HG03439 (cell line): ENCODE data around the gene NLGN2.

Experiments used
- ATAC-seq: cut with Tn5 transposase; IDR thresholded peaks from one replicate; pipeline ENCODE4 v1.9.1; 2021; ENCODE audit warnings: mild to moderate bottlenecking, moderate library complexity; ENCODE audit not compliant: unreplicated experiment

Gene NLGN2

GRCh38 chr17:7411427-7411750, 3.7 kb downstream of the NLGN2 start:
- no peak for ATAC-seq

GRCh38 chr17:7413346-7413985, 5.8 kb downstream of the NLGN2 start:
- ATAC-seq: no peak

- no peak for ATAC-seq
Observed at GRCh38 chr17:7414837-7415236, 7.2 kb downstream of the NLGN2 start.

GRCh38 chr17:7415784-7416183, 8.1 kb downstream of the NLGN2 start:
- ATAC-seq: no peak

- no peak for ATAC-seq
Observed at GRCh38 chr17:7416323-7416722, 8.7 kb downstream of the NLGN2 start.

GRCh38 chr17:7417056-7417655, 9.5 kb downstream of the NLGN2 start:
- no peak for ATAC-seq

- ATAC-seq: no peak
Observed at GRCh38 chr17:7418472-7419152, 11.0 kb downstream of the NLGN2 start.

- no peak for ATAC-seq
Observed at GRCh38 chr17:7419819-7420610, 12.4 kb downstream of the NLGN2 start, which contains the start of gene SPEM1. Gene SPEM1, plus strand, starts transcription at chr17:7420324. Its CDS starts 61 bp downstream, at chr17:7420385.

- ATAC-seq: no peak
Observed at GRCh38 chr17:7421186-7421585, 13.5 kb downstream of the NLGN2 start.

- ATAC-seq: no peak
Observed at GRCh38 chr17:7423679-7424078, 16.0 kb downstream of the NLGN2 start.

GRCh38 chr17:7425316-7425715, 17.7 kb downstream of the NLGN2 start, which contains the start of gene SPEM2:
Gene SPEM2, plus strand, starts transcription at chr17:7425616. Its CDS starts 73 bp downstream, at chr17:7425689.
- ATAC-seq: no peak

- no peak for ATAC-seq
Observed at GRCh38 chr17:7425756-7426155, 18.1 kb downstream of the NLGN2 start.

- no peak for ATAC-seq
Observed at GRCh38 chr17:7426203-7426863, 18.7 kb downstream of the NLGN2 start.

GRCh38 chr17:7426896-7427489, 19.3 kb downstream of the NLGN2 start:
- no peak for ATAC-seq

GRCh38 chr17:7427549-7427948, 19.9 kb downstream of the NLGN2 start:
- no peak for ATAC-seq

- ATAC-seq: no peak
Observed at GRCh38 chr17:7428557-7428956, 20.9 kb downstream of the NLGN2 start, which contains the start of gene SPEM3. Gene SPEM3, plus strand, starts transcription at chr17:7428857. Its CDS starts 46 bp downstream, at chr17:7428903.

- ATAC-seq: no peak
Observed at GRCh38 chr17:7429722-7430121, 22.1 kb downstream of the NLGN2 start.

- no peak for ATAC-seq
Observed at GRCh38 chr17:7431231-7431630, 23.6 kb downstream of the NLGN2 start.

- no peak for ATAC-seq
Observed at GRCh38 chr17:7432296-7432695, 24.7 kb downstream of the NLGN2 start.
